ENCODE data around the gene RHBDL2. TPM values are rescaled to one million over a fixed set of nuclear protein-coding genes. Genes with fewer than 3 reads are reported as not detected.
"Not testable (repeated sequence)": the region's sequence is repeated elsewhere in the genome, so short reads cannot be mapped to it uniquely, and the experiment has no call there.

Gene RHBDL2
- total RNA-seq, 8 experiments from 2014 or later: 0.05 to 0.85 (median 0.58) TPM

DNA sequence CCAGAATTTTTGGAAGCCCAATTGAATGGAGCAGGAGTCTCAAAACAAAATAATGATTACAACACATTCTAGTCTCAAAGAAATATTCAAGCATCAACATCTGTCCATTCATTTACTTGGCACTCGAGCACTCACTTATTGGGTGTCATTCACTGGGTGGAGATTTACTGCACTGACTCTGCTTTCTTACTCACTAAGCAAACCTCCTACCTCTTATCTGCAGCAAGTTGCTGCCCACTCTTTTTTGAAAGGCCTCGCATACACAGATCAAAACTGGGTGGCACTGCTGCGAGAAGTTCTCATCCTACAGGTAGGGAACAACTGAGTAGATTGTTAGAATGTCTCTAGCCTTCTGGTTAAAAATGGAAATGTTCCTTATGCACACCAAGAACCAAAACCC, 18.0 kb downstream of the RHBDL2 start:
- Histone ChIP-seq H3K27ac (no peak overlapping the region), H3K4me1 (replicated peaks in 1 of 2) (no peaks in the 10 kb centered on the region), H3K4me3 (no peak overlapping the region)
- ATAC-seq (replicated peaks in 6 of 8): peak in 1 of 8 experiments; percentile 55
- 61 to 100% (median 90%) methylated on average over 1 to 3 of the region's 3 CpGs; no CpG with 5 or more reads in 3 of the 10 experiments for WGBS, 10 experiments
- in situ Hi-C loops (cut with MboI; ENCODE audit: low pct_unique_long_range_greater_than_20kb in 2 of 9, low sequenced_read_pairs in 9 of 9, unreplicated experiment in 9 of 9): no loop called here

DNA sequence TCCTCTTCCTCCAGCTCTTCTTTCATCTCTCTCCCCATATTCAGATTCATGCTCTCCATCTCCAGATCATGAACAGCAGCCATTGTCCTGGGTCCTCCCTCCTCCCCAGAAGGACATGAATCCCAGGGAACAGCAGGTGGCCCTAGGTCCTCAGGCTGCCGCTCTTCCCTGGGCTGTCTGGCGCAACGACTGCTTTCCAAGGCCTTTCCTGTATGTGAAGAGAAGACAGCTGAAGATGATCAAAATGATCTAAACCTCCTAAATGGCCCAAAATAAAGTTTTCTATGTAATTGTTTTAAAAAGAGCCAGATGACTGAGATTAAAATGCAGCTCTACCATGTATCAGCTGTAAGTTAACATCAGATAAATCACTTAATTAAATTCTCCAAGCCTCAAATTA, 22.5 kb downstream of the RHBDL2 start:
- no peaks in the 10 kb centered on the region for H3K4me1 ChIP-seq (replicated peaks in 1 of 2)
- ATAC-seq (replicated peaks in 6 of 8): no peak
- no peak overlapping the region for H3K27ac ChIP-seq
- in situ Hi-C loops (cut with MboI; ENCODE audit: low pct_unique_long_range_greater_than_20kb in 2 of 9, low sequenced_read_pairs in 9 of 9, unreplicated experiment in 9 of 9): no loop called here
- H3K4me3 ChIP-seq: no peak overlapping the region
- 30 to 86% (median 69%) methylated on average over 1 to 3 of the region's 3 CpGs; no CpG with 5 or more reads in 2 of the 10 experiments for WGBS, 10 experiments

GRCh38 chr1:38918568-38918967, 23.1 kb downstream of the RHBDL2 start:
- in situ Hi-C loops (cut with MboI; ENCODE audit: low pct_unique_long_range_greater_than_20kb in 2 of 9, low sequenced_read_pairs in 9 of 9, unreplicated experiment in 9 of 9): no loop called here
- Histone ChIP-seq H3K4me1 (replicated peaks in 1 of 2) (no peaks in the 10 kb centered on the region), H3K27ac (no peak overlapping the region), H3K4me3 (no peak overlapping the region)
- WGBS, 10 experiments: 28 to 100% (median 78%) methylated on average over 1 to 4 of the region's 5 CpGs; no CpG with 5 or more reads in 2 of the 10 experiments
- peak in 1 of 8 experiments; percentile 68 for ATAC-seq (replicated peaks in 6 of 8)

- WGBS, 10 experiments: 60 to 100% (median 88%) methylated on average over 1 of the region's 1 CpG; no CpG with 5 or more reads in 4 of the 10 experiments
- Histone ChIP-seq H3K27ac (no peak overlapping the region), H3K4me1 (replicated peaks in 1 of 2) (no peaks in the 10 kb centered on the region), H3K4me3 (no peak overlapping the region)
- in situ Hi-C loops (cut with MboI; ENCODE audit: low pct_unique_long_range_greater_than_20kb in 2 of 9, low sequenced_read_pairs in 9 of 9, unreplicated experiment in 9 of 9): no loop called here
- no peak for ATAC-seq (replicated peaks in 6 of 8)
Observed at GRCh38 chr1:38917772-38918171, 23.9 kb downstream of the RHBDL2 start.

DNA sequence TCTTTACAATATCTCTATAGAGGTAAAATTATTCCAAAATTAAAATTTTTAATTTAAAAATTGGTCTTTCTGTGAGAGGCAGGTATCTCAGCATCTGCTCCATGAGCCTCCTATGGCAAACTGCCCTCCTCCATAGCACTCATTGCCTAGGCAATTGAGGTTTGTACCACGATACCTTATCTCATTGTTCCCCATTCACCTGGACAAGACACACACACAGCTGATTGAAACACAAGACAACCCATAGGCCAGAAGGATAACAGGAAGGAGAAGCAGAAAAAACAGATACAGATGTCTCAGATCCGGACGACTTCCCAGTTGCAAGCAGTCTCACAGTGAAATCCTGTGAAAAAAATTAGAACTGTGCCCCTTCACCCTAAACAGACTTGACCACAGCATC, 24.3 kb downstream of the RHBDL2 start:
- H3K4me1 ChIP-seq (replicated peaks in 1 of 2): no peaks in the 10 kb centered on the region
- no peak for ATAC-seq (replicated peaks in 6 of 8)
- no peak overlapping the region for H3K4me3 ChIP-seq
- in situ Hi-C loops (cut with MboI; ENCODE audit: low pct_unique_long_range_greater_than_20kb in 2 of 9, low sequenced_read_pairs in 9 of 9, unreplicated experiment in 9 of 9): no loop called here
- no peak overlapping the region for H3K27ac ChIP-seq
- WGBS, 10 experiments: 80 to 100% (median 92%) methylated on average over 1 to 3 of the region's 3 CpGs; no CpG with 5 or more reads in 3 of the 10 experiments

DNA sequence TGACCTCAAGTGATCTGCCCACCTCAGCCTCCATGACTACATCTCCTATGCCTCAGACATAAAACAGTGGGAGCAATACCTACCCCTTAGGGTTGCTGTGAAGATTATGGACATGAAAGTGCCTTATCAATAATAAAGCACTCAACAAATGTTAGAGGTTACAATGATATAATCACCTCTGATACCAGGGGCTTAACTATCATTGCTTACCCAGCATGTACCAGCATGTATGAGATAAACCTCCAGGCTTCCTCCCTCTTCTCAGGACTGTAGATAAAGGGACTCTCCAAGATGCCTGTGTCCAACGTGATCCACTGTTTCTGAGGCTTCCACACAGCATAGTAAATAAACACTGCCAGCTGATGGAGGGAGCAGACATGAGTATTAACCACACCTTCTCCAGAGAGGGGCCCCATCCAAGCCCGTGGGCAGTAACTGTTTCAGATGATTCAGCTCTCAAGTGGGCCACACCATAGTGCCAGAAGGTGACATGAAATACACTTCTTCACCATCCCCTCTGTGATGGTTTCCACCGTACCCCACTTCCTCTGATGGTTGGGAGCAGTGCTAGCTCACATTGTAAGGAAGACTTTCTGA, 26.2 kb downstream of the RHBDL2 start:
- no peak overlapping the region for H3K27ac ChIP-seq
- ATAC-seq (replicated peaks in 6 of 8): peak in 3 of 8 experiments; percentile 14 to 75 (median 73)
- H3K4me3 ChIP-seq: no peak overlapping the region
- H3K4me1 ChIP-seq (replicated peaks in 1 of 2): no peaks in the 10 kb centered on the region
- in situ Hi-C loops (cut with MboI; ENCODE audit: low pct_unique_long_range_greater_than_20kb in 2 of 9, low sequenced_read_pairs in 9 of 9, unreplicated experiment in 9 of 9): no loop called here
- 33 to 100% (median 83%) methylated on average over 1 to 3 of the region's 3 CpGs; no CpG with 5 or more reads in 3 of the 10 experiments for WGBS, 10 experiments

DNA sequence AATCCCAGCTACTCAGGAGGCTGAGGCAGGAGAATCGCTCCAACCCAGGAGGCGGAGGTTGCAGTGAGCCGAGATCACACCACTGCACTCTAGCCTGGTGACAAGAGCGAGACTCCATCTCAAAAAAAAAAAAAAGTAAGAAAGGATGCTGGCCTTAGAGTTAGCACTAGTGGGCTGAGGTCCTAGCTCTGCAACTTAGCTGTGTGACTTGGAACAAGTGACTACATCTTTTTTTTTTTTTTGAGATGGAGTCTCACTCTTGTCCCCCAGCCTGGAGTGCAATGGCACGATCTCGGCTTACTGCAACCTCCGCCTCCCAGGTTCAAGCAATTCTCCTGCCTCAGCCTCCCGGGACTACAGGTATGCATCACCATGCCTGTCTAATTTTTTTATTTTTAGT, 26.7 kb downstream of the RHBDL2 start:
- H3K4me1 ChIP-seq (replicated peaks in 1 of 2); H3K4me3 ChIP-seq; ATAC-seq (replicated peaks in 6 of 8); H3K27ac ChIP-seq; in situ Hi-C loops (cut with MboI; ENCODE audit: low pct_unique_long_range_greater_than_20kb in 2 of 9, low sequenced_read_pairs in 9 of 9, unreplicated experiment in 9 of 9): not testable (repeated sequence)
- WGBS, 10 experiments: 73 to 100% (median 93%) methylated on average over 3 to 8 of the region's 8 CpGs; no CpG with 5 or more reads in 2 of the 10 experiments

DNA sequence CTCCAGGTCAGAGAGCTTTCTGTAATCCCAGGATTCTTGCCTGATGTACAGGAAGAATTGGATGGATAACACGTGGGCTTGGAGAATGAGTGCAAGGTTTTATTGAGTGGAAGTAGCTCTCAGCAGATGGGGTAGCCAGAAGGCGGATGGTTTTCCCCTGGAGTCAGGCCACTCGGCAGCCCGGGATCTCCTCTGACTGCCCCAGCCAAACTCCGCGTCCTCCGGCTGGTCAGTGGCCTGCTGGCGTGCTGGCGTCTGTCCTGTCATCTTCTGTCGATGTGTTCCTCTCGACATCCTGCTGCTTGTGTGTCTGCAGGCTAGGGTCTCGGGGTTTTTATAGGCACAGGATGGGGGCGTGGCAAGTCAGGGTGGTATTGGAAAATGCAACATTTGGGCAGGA, 32.8 kb downstream of the RHBDL2 start:
- ATAC-seq (replicated peaks in 6 of 8): no peak
- Histone ChIP-seq H3K27ac (no peak overlapping the region), H3K4me3 (no peak overlapping the region), H3K4me1 (replicated peaks in 1 of 2) (no peaks in the 10 kb centered on the region)
- in situ Hi-C loops (cut with MboI; ENCODE audit: low pct_unique_long_range_greater_than_20kb in 2 of 9, low sequenced_read_pairs in 9 of 9, unreplicated experiment in 9 of 9): no loop called here
- 60 to 100% (median 82%) methylated on average over 1 to 11 of the region's 13 CpGs; no CpG with 5 or more reads in 1 of the 10 experiments for WGBS, 10 experiments

- in situ Hi-C loops (cut with MboI; ENCODE audit: low pct_unique_long_range_greater_than_20kb in 2 of 9, low sequenced_read_pairs in 9 of 9, unreplicated experiment in 9 of 9): no loop called here
- ATAC-seq (replicated peaks in 6 of 8): no peak
Observed at GRCh38 chr1:38905985-38906384, 35.6 kb downstream of the RHBDL2 start.

DNA sequence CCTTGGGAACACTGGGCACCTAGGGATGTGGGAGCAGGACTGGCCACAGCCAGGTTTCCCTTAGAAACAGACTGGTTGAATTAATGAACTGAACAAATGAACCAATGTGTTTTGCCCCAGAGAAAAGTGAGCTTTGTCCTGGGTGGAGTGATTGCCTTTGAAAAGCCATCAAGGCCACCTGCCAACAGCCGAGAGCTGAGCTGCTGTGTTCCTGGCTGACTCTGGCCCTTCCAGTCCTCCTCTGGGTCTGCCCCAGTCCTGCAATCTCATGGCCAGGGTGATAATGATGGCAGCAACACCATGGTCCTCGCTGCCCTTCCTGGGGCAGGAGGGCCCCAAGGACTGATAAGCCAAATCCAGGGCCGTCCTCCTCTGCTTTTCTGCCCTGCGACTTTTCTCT, 42.1 kb downstream of the RHBDL2 start:
- in situ Hi-C loops (cut with MboI; ENCODE audit: low pct_unique_long_range_greater_than_20kb in 2 of 9, low sequenced_read_pairs in 9 of 9, unreplicated experiment in 9 of 9): no loop called here
- no peak overlapping the region for H3K4me3 ChIP-seq
- WGBS, 10 experiments: 80 to 95% (median 93%) methylated on average over 1 to 4 of the region's 4 CpGs; no CpG with 5 or more reads in 5 of the 10 experiments
- ATAC-seq (replicated peaks in 6 of 8): no peak
- no peaks in the 10 kb centered on the region for H3K4me1 ChIP-seq (replicated peaks in 1 of 2)
- H3K27ac ChIP-seq: no peak overlapping the region

More at GRCh38 chr1:38905985-38906384, 35.6 kb downstream of the RHBDL2 start:
- Histone ChIP-seq H3K4me1 (replicated peaks in 1 of 2) (no peaks in the 10 kb centered on the region), H3K4me3 (no peak overlapping the region), H3K27ac (no peak overlapping the region)
- 47 to 100% (median 94%) methylated on average over 1 to 2 of the region's 2 CpGs; no CpG with 5 or more reads in 1 of the 10 experiments for WGBS, 10 experiments

- in situ Hi-C loops (cut with MboI; ENCODE audit: low pct_unique_long_range_greater_than_20kb in 2 of 9, low sequenced_read_pairs in 9 of 9, unreplicated experiment in 9 of 9): no loop called here
- no peak for ATAC-seq (replicated peaks in 6 of 8)
- no peaks in the 10 kb centered on the region for H3K4me1 ChIP-seq (replicated peaks in 1 of 2)
- no peak overlapping the region for H3K27ac ChIP-seq
- no peak overlapping the region for H3K4me3 ChIP-seq
Observed at GRCh38 chr1:38898653-38899230, 42.9 kb downstream of the RHBDL2 start.

DNA sequence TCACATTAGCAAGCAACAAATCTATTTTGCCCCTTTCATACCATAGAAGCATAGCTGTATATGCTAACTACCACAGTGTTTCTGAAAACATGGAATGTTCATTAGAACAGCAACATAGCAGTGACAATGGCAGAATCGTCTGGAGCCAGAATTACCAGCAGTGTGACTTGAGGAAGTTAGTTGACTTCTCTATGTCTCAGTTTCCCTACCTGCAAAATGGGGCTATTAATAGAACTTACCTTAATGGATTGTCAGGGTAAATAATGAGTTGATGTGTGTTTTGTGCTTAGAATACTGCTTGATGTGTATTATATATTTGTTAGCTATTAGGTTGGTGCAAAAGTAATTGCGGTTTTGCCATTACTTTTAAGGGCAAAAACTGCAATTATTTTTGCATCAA, 45.5 kb downstream of the RHBDL2 start:
- in situ Hi-C loops (cut with MboI; ENCODE audit: low pct_unique_long_range_greater_than_20kb in 2 of 9, low sequenced_read_pairs in 9 of 9, unreplicated experiment in 9 of 9): no loop called here
- WGBS, 10 experiments: 63 to 100% (median 89%) methylated on average over 1 to 2 of the region's 2 CpGs
- no peaks in the 10 kb centered on the region for H3K4me1 ChIP-seq (replicated peaks in 1 of 2)
- no peak overlapping the region for H3K27ac ChIP-seq
- no peak overlapping the region for H3K4me3 ChIP-seq
- no peak for ATAC-seq (replicated peaks in 6 of 8)

GRCh38 chr1:38892976-38893375, 48.7 kb downstream of the RHBDL2 start:
- WGBS, 10 experiments: 0 to 100% (median 51%) methylated on average over 1 of the region's 1 CpG
- in situ Hi-C loops (cut with MboI; ENCODE audit: low pct_unique_long_range_greater_than_20kb in 2 of 9, low sequenced_read_pairs in 9 of 9, unreplicated experiment in 9 of 9): no loop called here

GRCh38 chr1:38891753-38892152, 49.9 kb downstream of the RHBDL2 start:
- in situ Hi-C loops (cut with MboI; ENCODE audit: low pct_unique_long_range_greater_than_20kb in 2 of 9, low sequenced_read_pairs in 9 of 9, unreplicated experiment in 9 of 9): no loop called here
- 44 to 83% (median 76%) methylated on average over 1 of the region's 1 CpG; no CpG with 5 or more reads in 2 of the 10 experiments for WGBS, 10 experiments
- no peak overlapping the region for H3K4me3 ChIP-seq
- H3K4me1 ChIP-seq (replicated peaks in 1 of 2): no peaks in the 10 kb centered on the region
- no peak overlapping the region for H3K27ac ChIP-seq
- ATAC-seq (replicated peaks in 6 of 8): no peak

More at GRCh38 chr1:38892976-38893375, 48.7 kb downstream of the RHBDL2 start:
- no peak overlapping the region for H3K27ac ChIP-seq
- no peak for ATAC-seq (replicated peaks in 6 of 8)
- H3K4me3 ChIP-seq: no peak overlapping the region
- H3K4me1 ChIP-seq (replicated peaks in 1 of 2): no peaks in the 10 kb centered on the region

Measured in motor neuron (in vitro differentiated cells).